ENCODE data around the gene B3GNT5.
A peak's percentile ranks its signal among the peaks of the same experiment; 100 is the strongest.

Gene B3GNT5

DNA sequence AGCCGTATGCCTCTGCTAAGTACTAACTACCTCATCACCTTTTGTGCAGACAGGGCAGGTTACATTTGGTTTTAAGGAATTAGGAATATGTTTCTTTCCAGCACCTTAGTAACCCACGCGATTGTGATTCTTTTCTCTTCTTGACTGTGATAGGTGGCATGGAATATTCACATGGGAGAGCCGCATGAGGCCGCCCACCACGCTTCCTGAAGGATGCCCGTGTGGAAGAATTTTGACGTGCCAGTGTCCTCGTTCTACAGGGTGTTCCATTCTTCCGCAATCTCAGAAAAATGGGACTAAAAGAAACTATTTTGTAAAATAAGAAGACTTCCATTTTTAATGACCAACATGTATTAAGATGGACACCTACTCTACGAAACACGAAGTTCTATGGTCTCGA, 16.3 kb downstream of the B3GNT5 start:
- no peak for ATAC-seq
- no peak overlapping the region for H3K27ac Mint-ChIP-seq
- H3K9me3 Mint-ChIP-seq: no peaks in the 10 kb centered on the region
- H3K36me3 Mint-ChIP-seq: no peaks in the 10 kb centered on the region
- peaks cover 15% of the 10 kb centered on the region for H3K4me1 Mint-ChIP-seq
- H3K4me3 Mint-ChIP-seq: no peak overlapping the region
- DNase-seq (ENCODE audit: low spot score in 2 of 2): peak in 1 of 2 donors; percentile 1

DNA sequence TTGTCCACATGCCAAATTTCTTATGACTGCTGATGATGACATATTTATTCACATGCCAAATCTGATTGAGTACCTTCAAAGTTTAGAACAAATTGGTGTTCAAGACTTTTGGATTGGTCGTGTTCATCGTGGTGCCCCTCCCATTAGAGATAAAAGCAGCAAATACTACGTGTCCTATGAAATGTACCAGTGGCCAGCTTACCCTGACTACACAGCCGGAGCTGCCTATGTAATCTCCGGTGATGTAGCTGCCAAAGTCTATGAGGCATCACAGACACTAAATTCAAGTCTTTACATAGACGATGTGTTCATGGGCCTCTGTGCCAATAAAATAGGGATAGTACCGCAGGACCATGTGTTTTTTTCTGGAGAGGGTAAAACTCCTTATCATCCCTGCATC, 17.3 kb downstream of the B3GNT5 start:
- Mint-ChIP-seq H3K9me3 (no peaks in the 10 kb centered on the region), H3K36me3 (no peaks in the 10 kb centered on the region), H3K4me1 (peaks cover 15% of the 10 kb centered on the region), H3K4me3 (no peak overlapping the region), H3K27ac (no peak overlapping the region)
- DNase-seq (ENCODE audit: low spot score in 2 of 2) (peak in 1 of 2 donors; percentile 15), ATAC-seq (no peak)

- no peaks in the 10 kb centered on the region for H3K36me3 Mint-ChIP-seq
- H3K4me3 Mint-ChIP-seq: no peak overlapping the region
Observed at GRCh38 chr3:183272142-183272541, 19.1 kb downstream of the B3GNT5 start.

GRCh38 chr3:183272791-183273190, 19.7 kb downstream of the B3GNT5 start:
- no peak for ATAC-seq
- no peak for DNase-seq (ENCODE audit: low spot score in 2 of 2)

More at GRCh38 chr3:183272142-183272541, 19.1 kb downstream of the B3GNT5 start:
- peak in 1 of 2 donors; percentile 8 for DNase-seq (ENCODE audit: low spot score in 2 of 2)
- H3K4me1 Mint-ChIP-seq: peaks cover 11% of the 10 kb centered on the region
- no peak overlapping the region for H3K27ac Mint-ChIP-seq
- ATAC-seq: no peak
- no peaks in the 10 kb centered on the region for H3K9me3 Mint-ChIP-seq

GRCh38 chr3:183274609-183275008, 21.6 kb downstream of the B3GNT5 start:
- no peaks in the 10 kb centered on the region for H3K4me1 Mint-ChIP-seq
- DNase-seq (ENCODE audit: low spot score in 2 of 2): no peak
- no peaks in the 10 kb centered on the region for H3K36me3 Mint-ChIP-seq
- H3K9me3 Mint-ChIP-seq: no peaks in the 10 kb centered on the region
- no peak overlapping the region for H3K27ac Mint-ChIP-seq
- H3K4me3 Mint-ChIP-seq: no peak overlapping the region
- ATAC-seq: no peak

More at GRCh38 chr3:183272791-183273190, 19.7 kb downstream of the B3GNT5 start:
- no peak overlapping the region for H3K4me3 Mint-ChIP-seq
- peaks cover 8% of the 10 kb centered on the region for H3K4me1 Mint-ChIP-seq
- H3K36me3 Mint-ChIP-seq: no peaks in the 10 kb centered on the region
- no peak overlapping the region for H3K27ac Mint-ChIP-seq
- no peaks in the 10 kb centered on the region for H3K9me3 Mint-ChIP-seq

DNA sequence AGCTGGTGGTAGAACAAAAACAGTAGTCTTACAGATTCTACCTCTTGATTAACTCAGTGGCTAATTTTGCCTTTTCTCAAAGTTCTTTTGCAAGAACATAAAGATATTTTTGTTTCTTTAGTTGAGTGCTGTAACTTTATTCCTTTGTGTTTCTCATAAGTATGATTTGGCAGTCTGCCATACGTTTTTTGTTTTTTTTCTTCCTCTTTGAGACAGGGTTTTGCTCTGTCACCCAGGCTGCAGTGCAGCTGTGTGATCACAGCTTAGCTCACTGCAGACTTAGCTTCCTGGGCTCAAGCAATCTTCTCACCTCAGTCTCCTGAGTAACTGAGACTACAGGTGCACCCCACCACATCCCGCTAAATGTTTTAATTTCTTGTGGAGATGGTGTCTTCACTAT, 22.4 kb downstream of the B3GNT5 start:
- ATAC-seq: no peak
- no peak overlapping the region for H3K4me3 Mint-ChIP-seq
- H3K4me1 Mint-ChIP-seq: no peaks in the 10 kb centered on the region
- no peaks in the 10 kb centered on the region for H3K36me3 Mint-ChIP-seq
- no peak overlapping the region for H3K27ac Mint-ChIP-seq
- peak in 1 of 2 donors; percentile 22 for DNase-seq (ENCODE audit: low spot score in 2 of 2)
- no peaks in the 10 kb centered on the region for H3K9me3 Mint-ChIP-seq

DNA sequence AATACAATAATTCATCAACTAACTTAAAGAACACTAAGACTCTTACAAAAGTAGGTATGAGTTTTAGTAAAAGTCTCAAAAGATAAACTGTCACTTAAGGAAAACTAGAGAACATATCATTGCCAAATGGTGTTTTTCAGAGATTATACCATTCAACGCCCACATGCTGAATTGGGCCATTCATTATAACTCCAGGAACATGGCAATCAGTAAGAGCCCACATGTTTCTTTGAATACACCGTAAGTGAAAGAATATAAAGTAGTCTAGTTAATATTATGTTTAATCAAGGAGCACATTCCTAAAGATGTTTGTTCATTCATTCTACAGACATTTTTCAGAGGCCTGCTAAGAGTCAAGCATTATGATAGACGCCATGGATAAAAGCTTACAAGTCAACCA, 22.9 kb downstream of the B3GNT5 start:
- Mint-ChIP-seq H3K36me3 (no peaks in the 10 kb centered on the region), H3K27ac (no peak overlapping the region), H3K4me1 (no peaks in the 10 kb centered on the region), H3K9me3 (no peaks in the 10 kb centered on the region), H3K4me3 (no peak overlapping the region)
- DNase-seq (ENCODE audit: low spot score in 2 of 2) (peak in 1 of 2 donors; percentile 2), ATAC-seq (no peak)

DNA sequence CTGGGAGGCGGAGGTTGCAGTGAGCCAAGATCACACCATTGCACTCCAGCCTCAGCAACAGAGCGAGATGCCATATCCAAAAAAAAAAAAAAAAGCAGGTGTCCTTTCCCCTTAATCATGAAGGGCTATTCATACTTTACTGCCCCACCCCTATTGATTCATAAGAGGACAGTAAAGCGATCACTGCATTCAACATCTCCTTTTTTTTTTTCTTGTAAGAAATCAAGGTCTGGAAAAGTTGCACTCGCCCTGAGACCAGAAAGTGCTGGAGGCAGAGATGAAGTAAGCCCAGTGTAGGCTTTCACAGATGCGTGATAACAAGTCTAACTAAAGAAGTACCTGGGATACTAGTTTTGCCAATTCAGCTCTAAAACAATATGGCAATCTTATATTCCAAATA, 24.2 kb downstream of the B3GNT5 start:
- ATAC-seq (no peak), DNase-seq (ENCODE audit: low spot score in 2 of 2) (no peak)
- Mint-ChIP-seq H3K9me3 (no peaks in the 10 kb centered on the region), H3K27ac (no peak overlapping the region), H3K4me3 (no peak overlapping the region), H3K36me3 (no peaks in the 10 kb centered on the region), H3K4me1 (no peaks in the 10 kb centered on the region)

DNA sequence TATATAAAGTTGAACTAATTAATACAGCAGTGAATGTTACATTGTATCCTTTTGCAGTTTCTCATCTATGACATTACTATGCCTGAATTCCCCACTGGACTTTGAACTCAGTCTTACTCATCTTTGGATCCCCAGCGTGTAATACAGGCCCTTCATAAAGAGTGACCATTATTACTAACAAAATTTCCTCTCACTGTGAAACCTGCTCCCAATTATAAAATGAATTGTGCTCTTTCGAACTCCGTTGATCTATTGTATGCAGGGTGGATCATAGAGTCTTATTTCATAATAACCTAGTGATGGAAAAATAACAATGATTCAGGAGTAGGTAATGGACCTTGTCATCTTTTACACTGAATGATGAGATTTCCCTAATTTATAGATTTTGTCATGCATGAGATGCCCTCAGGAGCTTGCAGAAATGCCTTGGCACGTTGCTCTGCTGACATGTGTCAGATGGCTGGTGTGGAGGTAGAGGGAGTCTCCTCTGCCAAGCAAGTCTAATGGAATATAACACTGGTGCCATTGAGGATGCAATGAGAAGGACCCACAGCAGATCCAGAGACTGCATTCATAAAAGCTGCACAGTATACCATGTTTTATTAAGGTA, 25.5 kb downstream of the B3GNT5 start:
- no peaks in the 10 kb centered on the region for H3K4me1 Mint-ChIP-seq
- no peak overlapping the region for H3K4me3 Mint-ChIP-seq
- DNase-seq (ENCODE audit: low spot score in 2 of 2): peak in 1 of 2 donors; percentile 17
- H3K27ac Mint-ChIP-seq: no peak overlapping the region
- ATAC-seq: no peak
- no peaks in the 10 kb centered on the region for H3K9me3 Mint-ChIP-seq
- H3K36me3 Mint-ChIP-seq: no peaks in the 10 kb centered on the region

DNA sequence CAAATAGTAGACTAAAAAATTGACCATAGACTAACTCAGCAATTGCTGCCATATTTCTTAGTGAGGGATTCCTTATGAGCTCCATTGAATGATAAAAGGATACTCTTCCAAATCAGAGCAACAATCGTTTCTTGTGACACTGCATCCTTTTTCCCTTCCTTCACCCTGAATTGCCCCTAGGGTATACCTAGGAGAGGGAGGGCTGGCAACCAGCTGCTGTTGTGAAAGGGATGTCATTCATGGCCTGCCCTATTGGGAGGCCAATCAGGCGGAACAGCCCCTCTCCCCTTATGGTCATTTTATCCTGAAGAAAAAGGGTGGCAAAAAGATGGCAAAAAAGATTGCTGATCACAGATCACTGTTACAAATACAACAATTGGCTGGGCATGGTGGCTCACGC, 26.3 kb downstream of the B3GNT5 start:
- DNase-seq (ENCODE audit: low spot score in 2 of 2) (peak in 1 of 2 donors; percentile 35), ATAC-seq (no peak)
- Mint-ChIP-seq H3K36me3 (no peaks in the 10 kb centered on the region), H3K9me3 (no peaks in the 10 kb centered on the region), H3K4me3 (no peak overlapping the region), H3K27ac (no peak overlapping the region), H3K4me1 (peaks cover 6% of the 10 kb centered on the region)

- no peak for ATAC-seq
- H3K36me3 Mint-ChIP-seq: peaks cover 7% of the 10 kb centered on the region
- H3K27ac Mint-ChIP-seq: no peak overlapping the region
- DNase-seq (ENCODE audit: low spot score in 2 of 2): peak in 1 of 2 donors; percentile 20
- no peak overlapping the region for H3K4me3 Mint-ChIP-seq
- H3K9me3 Mint-ChIP-seq: no peaks in the 10 kb centered on the region
- peaks cover 9% of the 10 kb centered on the region for H3K4me1 Mint-ChIP-seq
Observed at GRCh38 chr3:183281126-183281797, 28.2 kb downstream of the B3GNT5 start.

DNA sequence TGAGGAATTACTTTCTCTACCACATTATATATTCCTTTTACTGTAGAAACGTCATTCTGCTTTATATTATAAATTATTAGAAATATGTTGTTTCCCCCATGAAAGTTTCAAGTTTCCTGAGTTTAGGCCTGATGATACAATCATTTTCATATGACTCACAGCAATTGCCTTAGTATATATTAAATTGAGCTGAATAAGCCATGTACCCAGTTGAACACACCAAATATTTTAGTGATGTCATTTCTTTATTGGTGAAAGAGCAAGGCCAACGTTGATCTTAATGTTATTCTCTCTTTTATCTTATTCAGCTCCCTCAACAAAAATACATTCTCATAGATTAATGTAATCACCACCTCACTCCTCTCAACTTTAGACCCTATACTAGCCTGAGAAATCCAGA, 30.8 kb downstream of the B3GNT5 start:
- DNase-seq (ENCODE audit: low spot score in 2 of 2) (no peak), ATAC-seq (no peak)
- peaks cover 23% of the 10 kb centered on the region for H3K4me1 Mint-ChIP-seq
- no peaks in the 10 kb centered on the region for H3K9me3 Mint-ChIP-seq
- no peak overlapping the region for H3K27ac Mint-ChIP-seq
- H3K36me3 Mint-ChIP-seq: peaks cover 14% of the 10 kb centered on the region
- H3K4me3 Mint-ChIP-seq: no peak overlapping the region

- peaks cover 23% of the 10 kb centered on the region for H3K4me1 Mint-ChIP-seq
- peaks cover 14% of the 10 kb centered on the region for H3K36me3 Mint-ChIP-seq
- H3K4me3 Mint-ChIP-seq: no peak overlapping the region
- no peak for DNase-seq (ENCODE audit: low spot score in 2 of 2)
- ATAC-seq: no peak
- peak overlapping the region; percentile 90 for H3K27ac Mint-ChIP-seq
- no peaks in the 10 kb centered on the region for H3K9me3 Mint-ChIP-seq
Observed at GRCh38 chr3:183284570-183284969, 31.5 kb downstream of the B3GNT5 start.

DNA sequence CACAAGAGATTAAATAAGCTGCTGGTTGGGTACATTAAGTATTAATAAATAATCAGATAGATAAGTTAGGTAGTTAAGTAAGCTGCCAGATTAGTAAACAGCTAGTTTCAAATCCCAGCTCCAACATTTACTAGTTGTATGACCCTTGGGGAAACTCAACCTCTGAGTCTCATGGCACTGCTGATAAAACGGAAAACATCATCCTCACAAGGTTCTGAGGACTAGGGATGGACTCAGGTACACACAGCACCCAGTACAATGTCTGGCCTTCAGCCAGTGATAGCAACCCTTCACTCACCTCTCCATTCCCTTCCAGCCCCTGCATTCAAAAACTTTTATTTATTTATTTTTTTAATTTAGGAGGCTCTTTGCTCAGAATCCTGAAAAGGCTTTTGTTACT, 32.3 kb downstream of the B3GNT5 start:
- H3K27ac Mint-ChIP-seq: peak overlapping the region; percentile 90
- no peaks in the 10 kb centered on the region for H3K9me3 Mint-ChIP-seq
- H3K4me1 Mint-ChIP-seq: peaks cover 23% of the 10 kb centered on the region
- peaks cover 14% of the 10 kb centered on the region for H3K36me3 Mint-ChIP-seq
- ATAC-seq (no peak), DNase-seq (ENCODE audit: low spot score in 2 of 2) (no peak)
- H3K4me3 Mint-ChIP-seq: peak overlapping the region; percentile 53

- H3K27ac Mint-ChIP-seq: peak overlapping the region; percentile 90
- H3K4me1 Mint-ChIP-seq: peaks cover 23% of the 10 kb centered on the region
- ATAC-seq (peak; percentile 95), DNase-seq (ENCODE audit: low spot score in 2 of 2) (peak; percentile 73 to 94)
- peaks cover 14% of the 10 kb centered on the region for H3K36me3 Mint-ChIP-seq
- no peaks in the 10 kb centered on the region for H3K9me3 Mint-ChIP-seq
- H3K4me3 Mint-ChIP-seq: peak overlapping the region; percentile 53
Observed at GRCh38 chr3:183285828-183286457, 32.9 kb downstream of the B3GNT5 start.
